GM12873 (cell line): ENCODE results near the gene MTMR11.

Experiments
- CTCF ChIP-seq: IDR thresholded peaks from 2 replicates; pipeline ENCODE4 v1.5.1; 2012; ENCODE audit warnings: low read depth, mild to moderate bottlenecking, moderate library complexity, low read length, control low read depth; ENCODE audit not compliant: insufficient read depth; ENCODE audit errors: missing control alignments

Gene MTMR11

GRCh38 chr1:149945206-149945605, 8.5 kb upstream of the MTMR11 start:
- TF ChIP-seq CTCF, result no peak

GRCh38 chr1:149942885-149943284, 6.2 kb upstream of the MTMR11 start:
- TF ChIP-seq CTCF, result no peak

GRCh38 chr1:149942207-149942606, 5.5 kb upstream of the MTMR11 start:
- no peak for TF ChIP-seq CTCF

DNA sequence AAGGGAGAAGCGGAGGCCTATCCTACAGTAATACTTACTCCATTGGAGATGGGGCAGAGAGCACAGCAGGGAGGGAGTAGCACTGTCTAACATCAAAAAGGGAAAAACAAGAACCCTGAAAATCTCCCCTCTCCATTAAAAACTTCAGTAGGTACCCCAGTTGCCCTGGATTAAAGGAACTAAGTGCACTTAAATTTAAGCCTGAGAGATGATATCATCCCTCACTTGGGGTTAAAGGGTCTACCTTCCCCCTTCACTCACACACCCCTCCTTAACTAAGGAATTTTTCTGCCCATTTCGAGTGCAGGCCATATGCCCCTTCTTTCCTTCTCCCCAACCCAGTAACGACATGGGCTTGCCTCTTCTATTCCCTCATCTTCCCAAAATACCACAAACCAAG, 3.7 kb upstream of the MTMR11 start:
- TF ChIP-seq CTCF, result no peak

- TF ChIP-seq CTCF, result no peak
Observed at GRCh38 chr1:149937759-149938158, 1.1 kb upstream of the MTMR11 start.

GRCh38 chr1:149936992-149937705, 470 bp upstream of the MTMR11 start:
- TF ChIP-seq CTCF, result no peak

- TF ChIP-seq CTCF, result no peak
Observed at GRCh38 chr1:149934356-149934755, 2.3 kb downstream of the MTMR11 start.
